Measurements from ENCODE around the gene CYYR1.

- TF ChIP-seq EZH2 (IDR thresholded peaks at IDR 0.05; ENCODE audit: insufficient read depth, poor library complexity, severe bottlenecking) (no peak), EZH2phosphoT487 (IDR thresholded peaks at IDR 0.05; ENCODE audit: insufficient read depth, low read depth) (no peak)
These were observed 77.7 kb downstream of the CYYR1 start for GRCh38 chr21:26495283-26495849.
